ENCODE data around the gene ZNF595.
"Not testable (repeated sequence)": the region's sequence is repeated elsewhere in the genome, so short reads cannot be mapped to it uniquely, and the experiment has no call there.

DNA sequence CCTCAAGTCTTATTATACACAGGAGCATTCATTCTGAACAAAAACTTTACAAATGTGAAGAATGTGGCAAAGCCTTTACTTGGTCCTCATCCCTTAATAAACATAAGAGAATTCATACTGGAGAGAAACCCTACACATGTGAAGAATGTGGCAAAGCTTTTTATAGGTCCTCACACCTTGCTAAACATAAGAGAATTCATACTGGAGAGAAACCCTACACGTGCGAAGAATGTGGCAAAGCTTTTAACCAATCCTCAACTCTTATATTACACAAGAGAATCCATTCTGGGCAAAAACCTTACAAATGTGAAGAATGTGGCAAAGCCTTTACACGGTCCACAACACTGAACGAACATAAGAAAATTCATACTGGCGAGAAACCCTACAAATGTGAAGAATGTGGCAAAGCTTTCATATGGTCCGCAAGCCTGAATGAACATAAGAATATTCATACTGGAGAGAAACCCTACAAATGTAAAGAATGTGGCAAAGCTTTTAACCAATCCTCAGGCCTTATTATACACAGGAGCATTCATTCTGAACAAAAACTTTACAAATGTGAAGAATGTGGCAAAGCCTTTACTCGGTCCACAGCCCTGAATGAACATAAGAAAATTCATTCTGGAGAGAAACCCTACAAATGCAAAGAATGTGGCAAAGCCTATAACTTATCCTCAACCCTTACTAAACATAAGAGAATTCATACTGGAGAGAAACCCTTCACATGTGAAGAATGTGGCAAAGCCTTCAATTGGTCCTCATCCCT, 33.6 kb downstream of the ZNF595 start:
- TF ChIP-seq, protein P1, sequence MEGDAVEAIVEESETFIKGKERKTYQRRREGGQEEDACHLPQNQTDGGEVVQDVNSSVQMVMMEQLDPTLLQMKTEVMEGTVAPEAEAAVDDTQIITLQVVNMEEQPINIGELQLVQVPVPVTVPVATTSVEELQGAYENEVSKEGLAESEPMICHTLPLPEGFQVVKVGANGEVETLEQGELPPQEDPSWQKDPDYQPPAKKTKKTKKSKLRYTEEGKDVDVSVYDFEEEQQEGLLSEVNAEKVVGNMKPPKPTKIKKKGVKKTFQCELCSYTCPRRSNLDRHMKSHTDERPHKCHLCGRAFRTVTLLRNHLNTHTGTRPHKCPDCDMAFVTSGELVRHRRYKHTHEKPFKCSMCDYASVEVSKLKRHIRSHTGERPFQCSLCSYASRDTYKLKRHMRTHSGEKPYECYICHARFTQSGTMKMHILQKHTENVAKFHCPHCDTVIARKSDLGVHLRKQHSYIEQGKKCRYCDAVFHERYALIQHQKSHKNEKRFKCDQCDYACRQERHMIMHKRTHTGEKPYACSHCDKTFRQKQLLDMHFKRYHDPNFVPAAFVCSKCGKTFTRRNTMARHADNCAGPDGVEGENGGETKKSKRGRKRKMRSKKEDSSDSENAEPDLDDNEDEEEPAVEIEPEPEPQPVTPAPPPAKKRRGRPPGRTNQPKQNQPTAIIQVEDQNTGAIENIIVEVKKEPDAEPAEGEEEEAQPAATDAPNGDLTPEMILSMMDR (IDR thresholded peaks at IDR 0.05) = not testable (repeated sequence)
- not testable (repeated sequence) for TF ChIP-seq POLR2A, EP300, POLR2AphosphoS5 (IDR thresholded peaks at IDR 0.05)

Measured in suprapubic skin (tissue), 4 donors.